Measurements from ENCODE around the gene TCP1. TPM values are rescaled to one million over a fixed set of nuclear protein-coding genes. Genes with fewer than 3 reads are reported as not detected.
A peak's percentile ranks its signal among the peaks of the same experiment; 100 is the strongest.
"Not testable (repeated sequence)": the region's sequence is repeated elsewhere in the genome, so short reads cannot be mapped to it uniquely, and the experiment has no call there.

Gene TCP1
- total RNA-seq, 1 donor = 203 TPM

GRCh38 chr6:159739341-159739740 is 50.1 kb downstream of the TCP1 start:
- no peak for TF ChIP-seq CTCF (IDR thresholded peaks at IDR 0.05; ENCODE audit: insufficient read depth, low read length)
- no peak overlapping the region for H3K4me3 ChIP-seq (ENCODE audit: low read depth, low read length)
- no peak for DNase-seq (ENCODE audit: low read depth)

- DNase-seq (ENCODE audit: low read depth) = no peak
- H3K4me3 ChIP-seq (ENCODE audit: low read depth, low read length) = no peak overlapping the region
- no peak for TF ChIP-seq CTCF (IDR thresholded peaks at IDR 0.05; ENCODE audit: insufficient read depth, low read length)
These were observed 52.5 kb downstream of the TCP1 start for GRCh38 chr6:159736908-159737307.

- DNase-seq (ENCODE audit: low read depth); H3K4me3 ChIP-seq (ENCODE audit: low read depth, low read length): not testable (repeated sequence)
These were observed 56.0 kb downstream of the TCP1 start for GRCh38 chr6:159733395-159733794.

- DNase-seq (ENCODE audit: low read depth); H3K4me3 ChIP-seq (ENCODE audit: low read depth, low read length): not testable (repeated sequence)
These were observed 56.9 kb downstream of the TCP1 start for GRCh38 chr6:159732550-159732949.

GRCh38 chr6:159730332-159730676 is 59.1 kb downstream of the TCP1 start:
- H3K4me3 ChIP-seq (ENCODE audit: low read depth, low read length) = peak overlapping the region; percentile 35
- no peak for TF ChIP-seq CTCF (IDR thresholded peaks at IDR 0.05; ENCODE audit: insufficient read depth, low read length)

GRCh38 chr6:159729598-159730331 is 59.6 kb downstream of the TCP1 start:
- peak overlapping the region; percentile 80 for H3K4me3 ChIP-seq (ENCODE audit: low read depth, low read length)
- DNase-seq (ENCODE audit: low read depth) = peak; percentile 28
- no peak for TF ChIP-seq CTCF (IDR thresholded peaks at IDR 0.05; ENCODE audit: insufficient read depth, low read length)

More at GRCh38 chr6:159730332-159730676, 59.1 kb downstream of the TCP1 start:
- no peak for DNase-seq (ENCODE audit: low read depth)

- no peak for TF ChIP-seq CTCF (IDR thresholded peaks at IDR 0.05; ENCODE audit: insufficient read depth, low read length)
- peak overlapping the region; percentile 80 for H3K4me3 ChIP-seq (ENCODE audit: low read depth, low read length)
- DNase-seq (ENCODE audit: low read depth) = peak; percentile 33
These were observed 60.9 kb downstream of the TCP1 start for GRCh38 chr6:159728531-159728964.

Small RNAs within 50 kb of the gene (small RNA-seq; reads per million reads assigned to genes)
- 3,090 reads per million, percentile 100 among the genes with 10 or more reads in this experiment for gene SNORA20
- gene SNORA29 = not detected

Other genes starting within 250 kb of the TCP1 start
- 184 and 504 TPM in 2 replicates for gene SOD2, start 96.4 kb downstream of the TCP1 start, total RNA-seq (ENCODE audit: low replicate concordance)
- gene WTAP, start 62.1 kb downstream of the TCP1 start, total RNA-seq (ENCODE audit: low replicate concordance) = 71.9 and 103 TPM in 2 replicates
- gene ACAT2, start 27.6 kb downstream of the TCP1 start, total RNA-seq (ENCODE audit: low replicate concordance) = 22.1 and 66.2 TPM in 2 replicates
- 70.6 and 103 TPM in 2 replicates for gene MRPL18, start 865 bp upstream of the TCP1 start, total RNA-seq (ENCODE audit: low replicate concordance)
- gene PNLDC1, start 10.7 kb upstream of the TCP1 start, total RNA-seq (ENCODE audit: low replicate concordance) = not detected in 2 replicates
- under 0.01 and 0.08 TPM in 2 replicates for gene MAS1, start 101.4 kb upstream of the TCP1 start, total RNA-seq (ENCODE audit: low replicate concordance)
- gene IGF2R, start 179.5 kb upstream of the TCP1 start, total RNA-seq (ENCODE audit: low replicate concordance) = 112 and 133 TPM in 2 replicates